GM19438 (cell line): ENCODE results near the gene TRABD2B.
"Not testable (repeated sequence)": the region's sequence is repeated elsewhere in the genome, so short reads cannot be mapped to it uniquely, and the experiment has no call there.

ENCODE experiments used
- ATAC-seq: cut with Tn5 transposase; IDR thresholded peaks from one replicate; pipeline ENCODE4 v1.9.1; 2021; ENCODE audit warnings: low read depth; ENCODE audit not compliant: unreplicated experiment

Gene TRABD2B

DNA sequence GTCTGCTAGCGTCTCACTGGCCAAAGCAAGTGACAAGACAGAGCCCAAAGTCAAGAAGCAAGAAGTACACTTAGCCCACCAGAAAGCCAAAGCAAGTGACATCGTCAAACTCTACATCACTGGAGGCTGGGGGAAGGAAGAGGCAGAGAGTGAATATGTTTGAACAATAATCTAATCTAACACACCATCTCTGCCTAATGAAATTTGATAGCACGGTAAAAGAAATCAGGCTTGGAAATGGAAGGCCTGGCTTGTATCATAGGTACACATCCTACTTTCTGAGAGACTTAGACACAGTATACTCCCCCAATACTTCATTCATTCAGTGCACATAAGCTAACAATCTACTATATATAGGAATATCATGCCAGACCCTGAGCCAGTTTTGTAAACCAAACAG, 26.3 kb downstream of the TRABD2B start:
- ATAC-seq: no peak

DNA sequence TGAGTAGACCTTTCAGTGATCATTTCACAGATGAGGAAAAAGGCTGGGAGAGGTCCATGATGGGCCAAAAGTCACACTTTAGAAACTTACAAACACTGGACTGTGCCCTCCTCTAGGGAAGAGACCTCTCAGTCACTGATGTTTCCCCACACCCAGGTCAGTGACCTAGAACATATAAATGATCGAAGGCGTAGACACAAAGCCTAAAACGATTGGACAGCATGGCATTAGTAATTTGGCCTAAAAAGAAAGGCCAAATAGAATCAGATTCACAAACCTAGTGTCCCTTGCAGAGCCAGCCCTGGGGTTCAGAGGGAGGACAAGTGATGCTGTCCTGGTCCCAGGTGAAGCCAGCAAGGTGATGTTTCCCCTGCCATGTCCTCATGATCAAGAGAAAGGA, 27.7 kb downstream of the TRABD2B start:
- no peak for ATAC-seq

DNA sequence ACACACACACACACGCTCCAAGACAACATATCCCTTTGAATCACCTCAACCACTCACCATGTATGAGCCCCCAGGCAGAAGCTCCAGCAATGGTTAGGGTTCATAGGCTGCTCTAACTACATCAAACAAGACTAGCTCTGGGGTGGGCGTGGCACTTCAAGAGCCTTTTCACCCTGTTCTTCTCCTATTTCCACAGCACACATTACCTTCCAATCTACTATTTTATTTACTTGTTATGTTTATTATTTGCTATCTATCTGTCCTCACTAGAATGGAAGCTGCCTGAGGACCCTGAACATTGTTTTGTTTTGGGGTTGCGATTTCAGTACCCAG, 28.7 kb downstream of the TRABD2B start:
- ATAC-seq: no peak

DNA sequence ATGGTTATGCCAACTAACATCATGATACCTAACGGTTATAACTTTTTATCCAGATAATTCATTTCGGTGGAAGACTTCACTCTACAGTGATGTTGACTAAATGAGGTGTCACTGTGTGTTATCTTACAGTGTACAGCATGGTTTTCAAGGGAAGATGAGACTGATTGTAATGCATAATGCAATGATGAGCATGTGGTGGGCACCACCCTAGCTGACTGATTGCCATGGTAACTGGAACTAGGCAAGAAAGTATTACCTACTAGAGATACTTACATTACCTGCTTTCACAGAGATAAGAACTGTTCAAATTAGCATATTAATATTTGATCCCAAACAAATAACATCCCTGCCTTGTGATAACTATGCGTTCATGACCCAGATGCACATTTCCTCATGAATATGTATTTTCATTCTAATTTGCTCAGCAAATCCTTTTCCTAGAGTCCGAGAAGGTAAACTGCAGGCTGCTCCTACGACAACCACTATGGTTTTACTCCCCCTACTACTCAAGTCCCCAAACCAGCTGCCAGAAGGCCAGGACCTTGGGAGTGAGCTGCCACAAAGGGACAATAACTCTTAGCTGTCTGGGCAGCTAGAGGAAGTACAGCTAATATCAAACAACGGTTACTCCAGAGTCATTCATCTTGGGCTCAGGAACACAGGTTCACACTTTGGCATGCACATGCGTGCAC, 29.2 kb downstream of the TRABD2B start:
- ATAC-seq: no peak

DNA sequence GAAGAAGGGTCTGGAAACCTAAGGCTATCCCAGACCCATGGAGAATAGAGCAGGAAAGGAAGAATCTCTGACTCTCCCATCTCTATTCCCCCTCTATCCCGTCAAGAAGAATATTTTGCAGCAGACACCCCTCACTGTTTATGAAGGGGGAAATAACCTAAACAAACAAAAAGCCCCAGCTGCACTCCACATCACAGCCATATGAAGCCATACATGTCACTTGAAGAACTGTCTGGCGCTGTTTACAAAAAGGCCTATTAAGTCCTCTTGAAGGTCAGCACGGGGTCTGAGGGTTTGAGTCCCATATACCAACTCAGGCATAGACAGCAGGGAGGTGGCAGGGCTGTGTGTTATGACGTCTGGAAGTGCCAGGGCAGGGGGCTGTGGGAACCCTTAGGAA, 31.4 kb downstream of the TRABD2B start:
- ATAC-seq: no peak

DNA sequence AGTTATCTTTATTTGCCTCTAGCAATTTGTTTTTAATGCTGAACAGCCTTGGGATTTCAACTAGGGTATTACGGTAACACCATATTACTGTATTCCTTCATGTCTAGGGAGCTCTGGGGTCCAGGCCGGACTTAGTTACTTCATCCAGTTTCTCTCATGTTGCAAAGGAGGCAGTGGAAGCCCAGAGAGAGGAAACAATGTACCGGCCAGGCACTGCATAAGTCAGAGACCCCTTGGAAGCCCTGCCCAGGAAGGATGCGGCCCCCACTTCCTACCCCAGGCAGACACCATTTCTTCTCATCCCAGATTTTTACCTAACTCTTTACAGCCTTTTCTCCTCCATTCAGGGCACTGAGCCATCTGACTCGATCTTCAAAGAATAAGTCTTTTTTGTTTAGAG, 32.5 kb downstream of the TRABD2B start:
- ATAC-seq: no peak

DNA sequence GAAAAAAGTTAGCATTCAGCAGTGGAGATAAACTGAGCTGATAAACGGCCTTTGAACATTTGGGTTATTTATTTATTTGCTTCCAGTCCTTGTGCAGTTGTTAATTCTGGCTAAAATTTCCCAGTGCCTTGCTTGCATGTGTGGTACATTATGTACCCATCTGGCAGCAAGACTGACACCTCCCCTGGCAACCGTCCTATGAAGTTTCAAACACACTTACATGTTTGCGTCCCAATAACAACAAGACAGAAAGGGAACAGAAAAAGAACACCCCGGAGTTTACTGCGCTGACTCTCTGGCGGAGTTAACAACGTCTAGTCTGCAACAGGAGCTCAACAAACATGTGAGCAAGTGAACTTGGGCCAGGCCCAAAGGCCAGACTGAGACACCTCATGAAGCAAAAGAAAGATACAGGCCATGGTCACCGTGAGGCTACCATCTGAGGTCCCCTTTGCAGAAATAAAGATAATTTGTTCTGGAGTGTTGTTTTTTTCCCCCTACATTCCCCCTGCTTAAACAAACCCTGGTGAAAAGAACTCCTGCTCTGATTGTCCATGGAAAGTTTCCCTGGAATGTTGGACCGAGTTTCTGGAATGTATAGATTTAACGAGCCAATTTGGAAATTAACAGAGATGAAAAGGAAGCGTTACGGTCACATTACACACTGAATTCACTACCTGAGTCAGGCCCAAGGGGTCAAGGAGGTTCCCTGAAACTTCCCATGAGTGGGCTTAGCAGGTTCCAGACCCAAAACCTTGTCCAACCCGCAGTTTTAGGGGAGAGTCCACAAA, 33.4 kb downstream of the TRABD2B start:
- no peak for ATAC-seq

DNA sequence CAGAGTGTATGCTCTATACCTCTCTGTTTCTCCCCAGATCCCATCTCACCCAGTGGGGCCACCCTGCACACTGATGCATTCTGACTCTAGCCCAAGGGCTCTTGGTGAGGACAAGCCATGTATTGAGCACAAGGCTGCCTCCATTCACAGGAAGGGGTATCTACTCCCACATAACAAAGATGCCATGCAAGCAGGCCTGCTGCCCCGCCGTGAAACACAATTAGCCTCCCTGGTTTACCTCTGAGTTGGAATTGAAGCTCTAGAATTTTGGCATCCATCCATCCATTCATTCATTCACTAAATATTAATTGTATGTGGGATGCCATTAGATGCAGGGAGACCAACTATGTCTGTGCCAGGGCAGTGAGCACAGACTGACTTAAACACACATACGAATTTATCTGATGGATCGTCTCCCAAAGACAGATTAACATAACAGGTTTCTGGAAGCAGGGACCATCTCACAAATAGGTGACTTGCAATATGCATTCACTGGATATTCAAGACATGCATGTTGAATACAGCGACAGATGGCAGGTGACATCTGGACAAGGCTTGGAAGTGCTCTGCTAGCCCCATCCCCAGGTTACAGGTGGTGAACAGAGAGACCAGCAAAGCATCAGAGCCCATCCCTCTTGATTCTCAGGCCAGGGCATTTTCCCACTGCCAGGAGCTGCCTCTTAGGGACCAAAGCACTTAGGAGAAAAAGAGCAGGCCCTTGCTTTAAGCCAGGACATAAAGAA, 34.3 kb downstream of the TRABD2B start:
- ATAC-seq: no peak

DNA sequence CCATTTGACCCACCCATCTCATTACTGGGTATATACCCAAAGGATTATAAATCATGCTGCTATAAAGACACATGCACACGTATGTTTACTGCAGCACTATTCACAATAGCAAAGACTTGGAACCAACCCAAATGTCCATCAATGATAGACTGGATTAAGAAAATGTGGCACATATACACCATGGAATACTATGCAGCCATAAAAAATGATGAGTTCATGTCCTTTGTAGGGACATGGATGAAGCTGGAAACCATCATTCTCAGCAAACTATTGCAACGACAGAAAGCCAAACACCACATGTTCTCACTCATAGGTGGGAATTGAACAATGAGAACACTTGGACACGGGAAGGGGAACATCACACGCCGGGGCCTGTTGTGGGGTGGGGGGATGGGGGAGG, 35.4 kb downstream of the TRABD2B start:
- not testable (repeated sequence) for ATAC-seq

DNA sequence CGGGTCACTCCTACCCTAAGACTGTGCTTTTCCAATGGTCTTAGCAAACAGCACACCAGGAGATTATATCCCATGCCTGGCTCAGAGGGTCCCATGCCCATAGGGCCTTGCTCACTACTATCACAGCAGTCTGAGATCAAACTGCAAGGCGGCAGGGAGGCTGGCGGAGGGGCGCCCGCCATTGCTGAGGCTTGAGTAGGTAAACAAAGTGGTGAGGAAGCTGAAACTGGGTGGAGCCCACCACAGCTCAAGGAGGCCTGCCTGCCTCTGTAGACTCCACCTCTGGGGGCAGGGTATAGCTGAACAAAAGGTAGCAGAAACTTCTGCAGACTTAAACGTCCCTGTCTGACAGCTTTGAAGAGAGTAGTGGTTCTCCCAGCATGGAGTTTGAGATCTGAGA, 40.7 kb downstream of the TRABD2B start:
- ATAC-seq: not testable (repeated sequence)

DNA sequence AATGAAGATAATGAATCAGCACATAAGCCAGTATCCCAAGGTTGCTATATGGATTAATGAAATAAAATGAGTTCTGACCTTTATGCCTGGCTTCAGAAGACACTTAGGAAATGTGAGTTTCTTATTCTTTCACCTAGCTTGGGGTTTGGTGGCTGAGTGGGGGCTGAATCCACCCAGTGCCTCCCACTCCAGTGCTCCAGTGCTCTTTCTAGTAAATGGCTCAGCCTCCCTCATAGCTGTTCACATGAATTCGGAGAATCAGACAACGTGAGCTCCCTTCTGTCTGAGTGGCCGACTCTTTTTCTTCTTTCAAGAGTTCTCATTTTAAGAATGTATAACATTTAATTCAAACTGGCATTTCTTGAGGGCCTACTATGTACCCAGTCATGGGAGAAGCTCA, 43.5 kb downstream of the TRABD2B start:
- ATAC-seq: no peak

DNA sequence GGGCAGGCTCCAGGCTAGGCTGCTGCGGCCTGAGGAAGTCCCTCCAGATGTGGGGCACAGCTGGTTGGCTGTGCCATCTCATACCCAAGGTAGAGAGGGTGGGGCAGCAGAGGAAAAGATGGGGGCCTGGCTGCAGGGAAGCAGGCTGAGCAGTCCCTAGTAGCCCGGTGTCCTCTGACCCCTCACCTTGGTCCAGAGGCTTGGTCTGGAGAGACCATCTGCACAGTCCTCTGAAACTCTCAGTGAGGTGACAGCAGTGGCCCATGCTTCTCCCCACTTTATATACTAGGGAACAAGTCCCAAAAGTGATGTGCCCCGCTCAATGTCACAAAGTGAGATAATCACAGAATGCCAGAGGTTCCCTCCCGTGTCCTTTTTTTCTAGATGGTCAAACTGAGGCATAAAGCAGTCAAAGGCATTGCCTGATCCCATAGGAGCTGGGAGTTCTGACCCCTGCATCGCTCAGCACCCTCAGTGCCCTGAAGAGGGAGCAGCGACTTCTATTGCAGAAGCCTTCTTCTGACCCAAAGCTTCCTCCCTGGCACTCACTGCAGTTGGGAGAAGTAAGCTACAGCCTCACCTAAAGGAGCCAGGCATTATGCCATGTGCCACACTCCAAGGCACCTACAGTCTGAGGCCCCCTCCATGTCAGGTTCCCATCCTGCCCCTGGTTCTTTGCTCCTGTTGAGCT, 45.5 kb downstream of the TRABD2B start:
- no peak for ATAC-seq

DNA sequence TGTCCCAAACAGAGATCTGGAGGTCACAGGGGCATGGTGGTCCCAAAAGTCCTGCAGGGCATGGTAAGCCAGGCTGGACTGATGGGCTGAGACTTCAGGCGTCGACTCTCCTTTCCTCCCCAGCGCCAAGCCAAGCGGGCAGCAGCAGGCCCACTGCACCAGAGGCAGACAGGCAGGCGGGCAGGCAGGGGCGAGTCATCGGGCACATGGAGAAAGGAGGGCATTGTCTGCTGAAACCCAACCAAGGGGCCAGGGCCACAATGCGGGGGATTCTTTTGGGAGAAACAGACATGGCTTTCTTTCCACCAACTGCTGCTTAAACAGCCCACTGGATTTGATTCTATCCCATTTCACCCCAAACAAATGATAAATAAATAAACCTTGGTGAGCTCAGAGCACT, 46.2 kb downstream of the TRABD2B start:
- no peak for ATAC-seq

DNA sequence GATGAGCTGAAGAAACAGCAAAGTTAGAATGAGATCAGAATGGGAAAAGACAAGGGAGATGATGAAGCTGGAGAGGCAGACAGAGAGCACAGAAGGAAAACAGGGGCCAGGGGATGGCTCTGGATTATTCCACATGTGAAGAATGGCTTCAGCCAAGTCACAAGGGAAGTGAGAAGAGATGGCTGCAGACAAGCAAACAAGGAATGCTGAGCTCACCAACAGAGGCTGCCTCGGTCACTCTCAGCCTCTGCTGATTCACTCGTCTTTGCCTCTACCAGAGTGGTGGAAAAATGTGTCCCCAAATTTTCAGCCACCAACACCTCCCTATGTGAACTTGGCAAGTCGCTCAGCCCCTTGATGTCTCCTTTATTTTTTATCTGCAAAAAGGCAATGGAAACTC, 46.7 kb downstream of the TRABD2B start:
- no peak for ATAC-seq

DNA sequence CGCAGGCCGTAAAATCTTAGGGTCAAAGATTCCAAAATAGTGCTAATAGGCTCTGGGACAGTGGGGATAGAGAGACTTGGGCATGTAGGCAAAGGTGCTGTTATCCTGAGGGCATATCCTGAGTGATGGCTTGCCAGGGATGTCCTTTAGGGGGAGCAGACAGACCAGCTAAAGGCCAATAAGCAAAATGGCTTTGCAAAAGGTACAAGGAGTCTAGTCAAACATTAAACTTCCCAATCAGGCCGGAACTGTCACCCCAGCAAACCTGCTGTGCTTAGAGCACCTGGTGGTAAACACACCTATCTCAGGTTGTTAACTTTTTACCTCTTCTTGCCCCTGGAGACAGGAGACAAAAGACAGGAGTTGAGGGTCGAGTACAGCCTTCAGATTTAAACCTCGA, 49.1 kb downstream of the TRABD2B start:
- no peak for ATAC-seq

DNA sequence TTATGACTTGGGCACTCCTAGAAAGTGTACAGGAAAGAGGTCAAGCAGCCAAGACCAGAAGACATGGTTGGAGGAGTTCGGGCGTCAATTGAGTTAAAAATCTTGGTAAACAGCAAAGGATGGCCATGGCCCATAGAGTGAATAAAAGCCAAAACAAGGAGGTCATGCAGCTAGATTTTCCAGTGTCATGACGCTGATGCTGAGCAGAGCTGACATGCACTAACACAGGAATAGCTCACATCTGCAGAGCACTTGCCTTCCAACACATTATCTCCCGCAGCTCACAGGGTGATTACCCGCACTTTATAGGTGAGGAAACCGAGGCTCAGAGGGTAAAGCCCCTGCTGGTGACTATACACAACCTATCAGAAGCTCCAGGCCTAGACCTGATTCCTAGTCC, 49.7 kb downstream of the TRABD2B start:
- ATAC-seq: no peak

DNA sequence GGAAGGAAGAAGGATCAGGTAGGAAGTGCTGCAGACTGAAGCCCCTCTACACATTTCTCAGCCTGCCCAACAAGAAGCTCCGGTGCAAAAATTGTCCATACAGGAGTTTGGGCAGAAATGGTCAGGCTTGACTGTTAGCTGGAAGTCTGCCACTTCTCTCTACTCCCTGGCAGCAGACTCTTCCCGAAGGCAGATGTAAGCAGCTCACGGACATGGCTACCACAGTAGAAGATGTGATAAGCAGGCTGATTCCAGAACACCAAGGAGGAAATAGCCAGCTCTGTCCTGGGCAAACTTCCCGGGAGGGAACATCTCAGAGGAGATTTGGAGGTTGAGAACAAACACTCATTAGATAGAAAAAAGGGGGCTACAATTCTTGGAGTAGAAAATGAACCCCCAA, 52.6 kb downstream of the TRABD2B start:
- no peak for ATAC-seq

DNA sequence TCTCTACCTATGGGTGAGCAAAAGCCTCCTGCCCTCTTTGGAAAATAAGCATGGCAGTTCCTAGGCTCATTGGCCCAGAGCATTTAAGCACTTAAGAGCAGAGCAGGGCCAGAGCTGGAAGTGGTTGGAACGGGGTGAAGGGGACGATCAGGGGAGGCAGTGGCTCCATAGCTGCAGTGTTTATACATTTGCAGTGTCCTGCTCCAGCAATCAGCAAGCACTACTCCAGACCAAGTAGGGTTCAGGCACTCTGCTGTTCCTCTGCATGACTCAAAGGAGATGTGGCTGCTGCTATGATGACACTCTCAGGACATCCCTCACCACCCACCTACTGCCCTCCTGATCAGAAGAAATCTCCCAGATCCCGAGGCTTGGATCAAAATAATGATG, 55.0 kb downstream of the TRABD2B start:
- no peak for ATAC-seq

DNA sequence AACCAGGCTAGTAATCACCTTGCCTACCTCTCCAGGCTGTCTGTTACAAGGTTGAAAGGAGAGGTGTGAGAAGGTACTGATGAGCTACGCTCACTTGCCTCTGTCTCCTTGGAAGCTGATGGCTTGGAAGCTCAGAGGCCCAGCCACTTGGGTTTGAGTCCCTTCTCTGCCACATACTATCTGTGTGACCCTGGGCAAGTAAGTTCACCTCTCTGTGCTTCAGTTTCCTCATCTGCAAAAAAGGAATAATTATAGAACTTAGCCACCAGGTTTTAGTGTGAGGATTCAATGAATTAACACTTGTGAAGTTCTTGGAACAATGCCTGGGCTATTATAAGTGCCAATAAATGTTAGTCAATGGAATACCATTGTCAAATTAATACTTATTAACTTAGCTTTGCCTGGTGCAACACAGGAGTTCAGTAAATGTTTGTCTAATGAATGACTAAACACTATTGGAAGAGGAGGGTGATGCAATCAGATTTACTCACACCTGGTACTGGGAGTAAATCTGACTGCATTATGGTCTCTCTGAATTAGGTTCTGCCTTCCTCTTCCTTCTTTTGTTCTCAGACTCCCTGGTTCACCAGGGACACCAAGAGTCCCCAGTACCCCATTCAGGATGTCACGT, 55.5 kb downstream of the TRABD2B start:
- ATAC-seq: no peak

DNA sequence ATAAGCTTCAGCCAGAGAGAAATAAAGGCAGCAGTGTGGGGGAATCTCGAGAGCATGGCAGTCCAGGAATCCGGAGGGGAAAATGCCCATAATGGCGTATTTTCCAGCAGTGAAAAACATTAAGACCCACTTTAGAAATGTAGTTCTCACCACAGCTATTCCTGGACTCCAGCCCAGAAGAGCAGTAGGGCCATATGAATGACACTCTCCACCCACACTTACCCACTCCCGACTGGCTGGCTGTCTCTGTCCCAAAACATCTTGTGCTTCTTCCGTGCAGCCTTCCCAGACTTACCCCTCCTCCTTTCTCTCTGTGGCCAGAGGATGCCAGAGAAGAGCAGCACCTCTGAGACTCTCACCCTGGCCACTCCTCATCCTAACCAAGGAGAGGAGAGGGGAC, 56.4 kb downstream of the TRABD2B start:
- ATAC-seq: no peak

DNA sequence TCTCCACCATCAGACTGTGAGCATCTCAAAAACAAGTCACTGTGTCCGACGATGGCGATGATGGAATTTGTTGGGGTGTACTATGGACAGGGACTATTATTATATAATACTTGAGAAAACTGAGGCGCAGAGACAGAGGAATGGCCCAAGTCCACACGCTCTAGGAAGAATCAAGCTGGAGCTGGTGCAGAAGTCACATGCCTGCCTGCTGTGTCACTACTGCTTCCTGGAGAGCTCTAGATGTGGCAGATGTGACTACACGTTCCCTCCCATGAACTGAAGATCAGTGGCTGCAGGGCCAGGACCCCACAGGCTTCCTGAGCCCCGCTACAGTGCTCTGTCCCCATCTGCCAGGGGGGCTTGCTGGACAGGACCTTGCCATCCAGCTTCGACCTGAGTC, 56.9 kb downstream of the TRABD2B start:
- no peak for ATAC-seq
